Caco-2 (cell line): Measurements from ENCODE around the gene WDR46. TPM values are rescaled to one million over a fixed set of nuclear protein-coding genes. Genes with fewer than 3 reads are reported as not detected.
A peak's percentile ranks its signal among the peaks of the same experiment; 100 is the strongest.

Source experiments
- BruUV-seq: library from RNA; stranded (reverse); fragments of 400-500 nt; replicated peaks from 2 replicates; lab custom pipeline; 2021; lab: Mats Ljungman, UMichigan
- CTCF ChIA-PET: fragments of 300-600 bp; sonication (Branson Sonifier 250); formaldehyde crosslinking; loops from one replicate; lab custom pipeline; 2022; ENCODE audit warnings: antibody characterized with exemption; lab: Charles Lee
- POLR2A ChIA-PET: fragments of 300-600 bp; sonication (Branson Sonifier 250); formaldehyde crosslinking; loops from one replicate; lab custom pipeline; 2022; ENCODE audit warnings: antibody characterized with exemption; lab: Charles Lee
- DNase-seq, 2 experiments: peaks; one replicate each; pipeline versions ENCODE4 v3.0.0 to v3.0.0-alpha.2; 2020 to 2022
- H3K27me3 ChIP-seq: replicated peaks from 2 replicates; pipeline ENCODE4 v1.6.0; 2011; ENCODE audit warnings: low read length; ENCODE audit not compliant: control insufficient read depth, insufficient read depth
- H3K36me3 ChIP-seq: 2 replicates; pipeline ENCODE4 v1.5.1; 2011; ENCODE audit warnings: low read length; ENCODE audit not compliant: control insufficient read depth, insufficient read depth
- H3K4me1 ChIP-seq: fragments of 250-450 bp; sonication (Bioruptor Pico); 2 replicates; pipeline ENCODE4 v1.5.1; 2020; ENCODE audit warnings: mild to moderate bottlenecking
- H3K4me3 ChIP-seq: 2 replicates; pipeline ENCODE4 v1.5.1; 2011; ENCODE audit warnings: low read depth, mild to moderate bottlenecking, control low read depth, low read length
- H3K9me3 ChIP-seq: fragments of 250-450 bp; sonication (Bioruptor Pico); 2 replicates; pipeline ENCODE4 v1.5.1; 2020; ENCODE audit warnings: mild to moderate bottlenecking, moderate library complexity
- H3K27ac Mint-ChIP-seq: one replicate; pipeline ENCODE4 v1.8.0; 2022; ENCODE audit warnings: mixed read lengths; ENCODE audit not compliant: unreplicated experiment
- H3K27me3 Mint-ChIP-seq: one replicate; pipeline ENCODE4 v1.8.0; 2022; ENCODE audit warnings: mixed read lengths; ENCODE audit not compliant: insufficient read depth, unreplicated experiment
- H3K36me3 Mint-ChIP-seq: one replicate; pipeline ENCODE4 v1.8.0; 2022; ENCODE audit warnings: mild to moderate bottlenecking, mixed read lengths; ENCODE audit not compliant: insufficient read depth, unreplicated experiment
- H3K4me1 Mint-ChIP-seq: one replicate; pipeline ENCODE4 v1.8.0; 2022; ENCODE audit warnings: low read depth, mixed read lengths; ENCODE audit not compliant: unreplicated experiment
- H3K4me3 Mint-ChIP-seq: one replicate; pipeline ENCODE4 v1.8.0; 2022; ENCODE audit warnings: mild to moderate bottlenecking, moderate library complexity, mixed read lengths; ENCODE audit not compliant: unreplicated experiment
- H3K9me3 Mint-ChIP-seq: one replicate; pipeline ENCODE4 v1.8.0; 2022; ENCODE audit warnings: mixed read lengths; ENCODE audit not compliant: unreplicated experiment
- intact Hi-C: fragments of 100-400 bp; cut with micrococcal nuclease; formaldehyde crosslinking; loops from one replicate; pipeline ENCODE4 v1.10.0; 2022; ENCODE audit not compliant: unreplicated experiment
- total RNA-seq: library from RNA; stranded (reverse); gene quantifications from 2 replicates; pipeline ENCODE4 v1.2.3, GENCODE V29; 2022
- TF ChIP-seq, protein P1 (sequence below), 2 experiments: fragments of 200-600 bp in 1 of 2; IDR thresholded peaks; 1 replicate in 1 of 2; 2 replicates in 1 of 2; pipeline versions ENCODE4 v1.5.1 to v1.8.0; 2011 to 2022; ENCODE audit warnings: antibody characterized with exemption in 1 of 2, control low read depth in 1 of 2, inconsistent platforms in 1 of 2, low read depth in 1 of 2, low read length in 1 of 2, mild to moderate bottlenecking in 1 of 2, moderate library complexity in 1 of 2; ENCODE audit not compliant: insufficient read depth in 1 of 2, severe bottlenecking in 1 of 2, unreplicated experiment in 1 of 2

The WDR46 gene
- total RNA-seq, 1 experiment from 2014 or later = 58.2 TPM

DNA sequence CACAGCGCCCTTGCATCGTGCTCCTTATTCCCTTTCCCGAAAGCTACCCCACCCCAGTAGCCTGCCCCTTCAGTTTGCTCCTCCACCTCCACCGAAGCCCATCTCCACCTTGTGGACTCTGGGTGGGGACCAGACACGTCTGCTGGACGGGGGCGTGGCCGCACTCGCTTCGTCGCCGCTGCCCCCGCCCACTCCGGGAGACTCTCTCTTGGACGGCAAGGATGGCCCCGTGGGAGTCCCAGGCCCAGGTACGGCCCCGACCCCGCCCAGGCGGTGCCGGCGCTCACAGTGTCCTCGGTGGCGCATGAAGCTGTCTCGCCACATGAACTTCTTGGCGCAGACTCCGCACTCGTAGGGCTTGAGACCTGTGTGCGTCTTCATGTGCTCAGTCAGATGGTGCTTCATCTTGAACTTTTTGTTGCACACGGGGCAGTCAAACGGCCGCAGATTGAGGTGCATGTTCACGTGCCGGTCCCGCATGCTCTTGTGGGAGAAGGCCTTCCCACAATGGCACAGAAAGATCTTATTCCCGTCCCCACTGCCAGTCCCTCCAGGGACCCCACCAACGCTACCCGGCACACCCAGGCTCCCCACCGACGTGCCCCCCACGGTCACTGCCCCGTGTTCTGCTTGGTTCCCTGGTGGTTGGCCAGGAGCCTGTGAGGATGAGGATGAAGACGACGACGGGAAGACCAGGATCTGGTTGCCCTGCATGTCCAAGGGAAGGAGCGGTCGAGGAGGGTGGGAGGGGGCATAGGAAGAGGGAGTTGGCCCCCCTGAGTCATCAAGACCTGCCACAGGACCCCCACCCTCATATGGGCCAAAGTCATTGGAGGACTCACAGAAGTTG lies 26.1 kb upstream of the WDR46 start:
- Mint-ChIP-seq H3K36me3 (peaks cover 62% of the 10 kb centered on the region), H3K27ac (peak overlapping the region; percentile 97)
- CTCF ChIA-PET = no interaction called here

GRCh38 chr6:33314515-33314942 lies 25.5 kb upstream of the WDR46 start:
- peak overlapping the region; percentile 98 for H3K4me3 Mint-ChIP-seq
- H3K36me3 Mint-ChIP-seq = peaks cover 57% of the 10 kb centered on the region
- peaks cover 22% of the 10 kb centered on the region for H3K4me1 ChIP-seq
- peak overlapping the region; percentile 85 for H3K4me3 ChIP-seq
- intact Hi-C loops = loop anchor here (5.0 kb wide), 1 partner anchor 33 kb away; no protein-coding TSS in a partner anchor
- TF ChIP-seq, protein P1, sequence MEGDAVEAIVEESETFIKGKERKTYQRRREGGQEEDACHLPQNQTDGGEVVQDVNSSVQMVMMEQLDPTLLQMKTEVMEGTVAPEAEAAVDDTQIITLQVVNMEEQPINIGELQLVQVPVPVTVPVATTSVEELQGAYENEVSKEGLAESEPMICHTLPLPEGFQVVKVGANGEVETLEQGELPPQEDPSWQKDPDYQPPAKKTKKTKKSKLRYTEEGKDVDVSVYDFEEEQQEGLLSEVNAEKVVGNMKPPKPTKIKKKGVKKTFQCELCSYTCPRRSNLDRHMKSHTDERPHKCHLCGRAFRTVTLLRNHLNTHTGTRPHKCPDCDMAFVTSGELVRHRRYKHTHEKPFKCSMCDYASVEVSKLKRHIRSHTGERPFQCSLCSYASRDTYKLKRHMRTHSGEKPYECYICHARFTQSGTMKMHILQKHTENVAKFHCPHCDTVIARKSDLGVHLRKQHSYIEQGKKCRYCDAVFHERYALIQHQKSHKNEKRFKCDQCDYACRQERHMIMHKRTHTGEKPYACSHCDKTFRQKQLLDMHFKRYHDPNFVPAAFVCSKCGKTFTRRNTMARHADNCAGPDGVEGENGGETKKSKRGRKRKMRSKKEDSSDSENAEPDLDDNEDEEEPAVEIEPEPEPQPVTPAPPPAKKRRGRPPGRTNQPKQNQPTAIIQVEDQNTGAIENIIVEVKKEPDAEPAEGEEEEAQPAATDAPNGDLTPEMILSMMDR (IDR thresholded peaks at IDR 0.05; ENCODE audit: insufficient read depth in 1 of 2, low read depth in 1 of 2, low read length in 1 of 2, severe bottlenecking in 1 of 2, unreplicated experiment in 1 of 2) = no peak
- H3K4me1 Mint-ChIP-seq = peaks cover 20% of the 10 kb centered on the region
- peak overlapping the region; percentile 97 for H3K27ac Mint-ChIP-seq
- BruUV-seq = no TSS peak
- H3K9me3 ChIP-seq = no peaks in the 10 kb centered on the region
- DNase-seq = peak; percentile 67 to 70
- H3K27me3 Mint-ChIP-seq = no peaks in the 10 kb centered on the region
- peaks cover 5% of the 10 kb centered on the region for H3K36me3 ChIP-seq
- POLR2A ChIA-PET = no interaction called here
- CTCF ChIA-PET = no interaction called here
- no peaks in the 10 kb centered on the region for H3K9me3 Mint-ChIP-seq
- no peaks in the 10 kb centered on the region for H3K27me3 ChIP-seq

More for the DNA sequence above, 26.1 kb upstream of the WDR46 start:
- Histone ChIP-seq H3K36me3 (peaks cover 5% of the 10 kb centered on the region), H3K9me3 (no peaks in the 10 kb centered on the region), H3K4me1 (peaks cover 22% of the 10 kb centered on the region), H3K4me3 (peak overlapping the region; percentile 85), H3K27me3 (no peaks in the 10 kb centered on the region)
- H3K4me3 Mint-ChIP-seq = peak overlapping the region; percentile 98
- intact Hi-C loops = loop anchor here (5.0 kb wide), 1 partner anchor 32 kb away; no protein-coding TSS in a partner anchor
- peaks cover 26% of the 10 kb centered on the region for H3K4me1 Mint-ChIP-seq
- TF ChIP-seq, protein P1 (IDR thresholded peaks at IDR 0.05; ENCODE audit: insufficient read depth in 1 of 2, low read depth in 1 of 2, low read length in 1 of 2, severe bottlenecking in 1 of 2, unreplicated experiment in 1 of 2) = no peak
- no peaks in the 10 kb centered on the region for H3K9me3 Mint-ChIP-seq
- BruUV-seq = no TSS peak
- H3K27me3 Mint-ChIP-seq = no peaks in the 10 kb centered on the region
- DNase-seq = peak in 1 of 2 experiments; percentile 13
- POLR2A ChIA-PET = no interaction called here

DNA sequence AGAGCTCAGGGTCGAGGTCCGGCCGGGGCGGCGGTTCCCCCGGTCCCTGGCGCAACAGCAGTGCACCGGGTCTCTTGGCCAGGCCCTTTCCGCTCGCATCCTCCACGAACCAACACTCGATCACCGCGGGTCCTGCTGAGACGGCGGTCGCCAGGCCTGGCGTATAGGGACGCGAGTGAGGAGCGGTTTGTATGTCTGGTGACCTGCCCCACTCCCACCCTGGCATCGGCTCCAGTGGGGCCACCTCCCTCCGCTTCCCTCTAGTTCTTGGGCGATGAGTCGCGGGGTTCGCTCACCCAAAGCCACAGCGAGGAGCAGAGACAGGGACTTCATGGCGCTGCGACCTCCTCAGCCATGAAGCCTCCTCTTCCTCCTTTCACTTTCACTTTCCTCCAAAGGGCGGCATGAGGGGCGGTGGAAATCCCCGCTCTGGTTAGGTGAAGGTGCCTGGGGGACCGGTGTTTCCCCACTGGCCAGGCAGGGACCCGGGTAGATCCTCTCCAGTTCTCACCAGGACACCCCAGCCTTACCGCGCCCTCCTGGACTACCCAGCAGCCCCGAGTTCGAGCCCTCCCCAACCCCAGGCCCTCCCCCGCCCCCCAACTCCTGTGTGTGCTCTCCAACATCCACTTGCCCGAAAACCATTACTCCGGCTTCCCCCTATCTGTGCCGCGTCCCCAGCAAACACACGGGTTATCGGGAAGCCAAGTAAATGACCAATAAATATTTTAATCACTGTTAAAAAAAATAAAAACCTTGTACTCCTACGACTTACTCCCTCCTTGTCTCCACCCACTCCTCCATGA lies 24.9 kb upstream of the WDR46 start, which contains the start of gene TAPBP:
TAPBP (minus strand) TSS at position 370 of the 806 bp plus-strand sequence; CDS start at position 333, 37 bp downstream.
- Mint-ChIP-seq H3K4me1 (peaks cover 14% of the 10 kb centered on the region), H3K27ac (peak within 1 kb of the TSS; percentile 97), H3K27me3 (no peaks in the 10 kb centered on the region), H3K4me3 (peak within 1 kb of the TSS; percentile 98), H3K9me3 (no peaks in the 10 kb centered on the region), H3K36me3 (peaks cover 54% of the 10 kb centered on the region)
- H3K4me1 ChIP-seq = peaks cover 19% of the 10 kb centered on the region
- DNase-seq = peak; percentile 49 to 53
- TSS peak; percentile 31 for BruUV-seq
- ChIA-PET CTCF (interaction anchor here (2.2 kb wide), 1 partner anchor 14 kb away, joined by 15 read pairs; no protein-coding TSS in a partner anchor), POLR2A (interaction anchor here (0.6 kb wide), 1 partner anchor 320 kb away, joined by 4 read pairs; no protein-coding TSS in a partner anchor)
- H3K4me3 ChIP-seq = peak within 1 kb of the TSS; percentile 85
- TF ChIP-seq, protein P1 (IDR thresholded peaks at IDR 0.05; ENCODE audit: insufficient read depth in 1 of 2, low read depth in 1 of 2, low read length in 1 of 2, severe bottlenecking in 1 of 2, unreplicated experiment in 1 of 2) = no peak
- H3K9me3 ChIP-seq = no peaks in the 10 kb centered on the region
- H3K36me3 ChIP-seq = peaks cover 5% of the 10 kb centered on the region
- H3K27me3 ChIP-seq = no peaks in the 10 kb centered on the region
- intact Hi-C loops = loop anchor here (5.0 kb wide), 1 partner anchor 33 kb away; no protein-coding TSS in a partner anchor
